Fibroblast of gingiva (primary cell): Measurements from ENCODE around the gene TTC19.
A peak's percentile ranks its signal among the peaks of the same experiment; 100 is the strongest.

ENCODE experiments used
- DNase-seq: peaks from one replicate; pipeline ENCODE4 v3.0.0-alpha.2; 2011; ENCODE audit warnings: low read depth

Gene TTC19, protein sequence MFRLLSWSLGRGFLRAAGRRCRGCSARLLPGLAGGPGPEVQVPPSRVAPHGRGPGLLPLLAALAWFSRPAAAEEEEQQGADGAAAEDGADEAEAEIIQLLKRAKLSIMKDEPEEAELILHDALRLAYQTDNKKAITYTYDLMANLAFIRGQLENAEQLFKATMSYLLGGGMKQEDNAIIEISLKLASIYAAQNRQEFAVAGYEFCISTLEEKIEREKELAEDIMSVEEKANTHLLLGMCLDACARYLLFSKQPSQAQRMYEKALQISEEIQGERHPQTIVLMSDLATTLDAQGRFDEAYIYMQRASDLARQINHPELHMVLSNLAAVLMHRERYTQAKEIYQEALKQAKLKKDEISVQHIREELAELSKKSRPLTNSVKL

DNA sequence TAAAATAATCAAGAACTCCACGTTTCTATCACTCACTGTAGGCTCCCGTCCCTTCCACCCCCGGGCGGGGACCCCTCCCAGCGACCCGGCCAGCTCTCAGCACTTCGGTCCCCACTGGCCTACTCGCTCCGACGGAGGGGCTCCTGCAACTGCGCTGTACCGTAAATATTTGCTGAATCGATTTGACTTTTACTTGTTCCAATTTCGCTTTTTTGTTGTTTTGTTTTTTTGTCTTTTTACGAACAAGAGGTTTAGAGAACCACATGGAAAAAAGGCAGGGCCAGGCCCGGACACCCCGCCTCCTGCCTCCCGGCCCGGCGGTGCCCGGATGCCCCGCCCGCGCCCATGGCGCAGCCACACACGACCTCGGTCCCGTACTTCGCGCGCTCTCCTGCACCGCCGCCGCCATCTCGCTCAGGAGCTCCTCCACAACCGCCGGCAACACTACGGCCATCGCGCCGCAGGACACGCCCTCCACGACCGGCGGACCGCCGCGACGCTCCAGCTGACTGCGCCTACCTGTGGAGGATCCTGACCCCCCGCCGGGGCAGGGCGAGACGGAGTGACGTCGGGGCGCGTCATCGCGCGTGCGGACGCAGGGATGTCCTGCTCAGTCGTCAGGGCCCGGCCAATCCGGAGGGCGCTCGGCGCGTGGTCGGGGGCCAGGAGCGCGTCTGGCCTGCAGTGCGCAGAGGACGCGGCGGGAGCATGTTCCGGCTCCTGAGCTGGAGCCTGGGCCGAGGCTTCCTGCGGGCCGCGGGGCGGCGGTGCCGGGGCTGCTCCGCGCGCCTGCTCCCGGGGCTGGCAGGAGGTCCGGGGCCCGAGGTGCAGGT, at the start of gene TTC19, which contains the start of gene ZSWIM7:
Gene TTC19, plus strand, starts transcription at position 684 of the 833 bp plus-strand sequence. Its CDS starts 25 bp downstream, at position 709.
Gene ZSWIM7, minus strand, starts transcription at position 564 of the 833 bp plus-strand sequence. Its CDS starts 110 bp downstream, at position 454.
- peak; percentile 94 for DNase-seq

DNA sequence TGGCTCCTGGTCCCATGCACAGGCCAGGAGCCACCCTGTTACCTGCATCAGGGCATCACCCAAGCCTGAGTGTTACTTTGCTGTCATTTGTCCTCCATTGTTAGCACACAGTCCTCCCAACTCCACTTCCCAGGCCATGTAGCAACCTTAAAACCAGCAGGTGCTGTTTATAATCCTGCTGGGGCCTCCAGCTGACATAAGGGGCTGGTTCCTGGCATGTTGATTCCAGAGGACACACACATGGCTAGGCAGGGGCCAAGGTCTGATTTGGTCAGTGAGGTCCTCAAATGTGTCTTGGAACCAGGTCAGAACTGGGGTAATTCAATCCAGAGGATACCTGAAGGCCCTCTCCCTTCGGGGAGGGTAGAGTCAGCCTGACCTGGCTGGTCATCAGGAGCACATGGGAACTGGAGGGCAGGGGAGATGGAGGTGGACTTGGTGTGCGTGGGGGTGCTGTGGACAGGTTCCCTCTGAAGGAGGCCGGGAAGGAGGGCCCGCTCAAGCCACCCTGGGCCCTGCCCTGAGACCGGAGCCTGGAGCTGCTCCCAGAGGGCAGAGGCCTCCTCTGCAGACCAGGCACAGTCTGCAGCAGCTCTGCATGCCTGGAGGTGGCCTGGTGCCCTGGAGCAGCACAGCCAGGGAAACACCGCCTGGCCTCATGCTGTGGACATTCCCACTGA, 48.1 kb upstream of the TTC19 start:
- DNase-seq, result no peak

- no peak for DNase-seq
Observed at GRCh38 chr17:15952048-15952532, 47.5 kb upstream of the TTC19 start.

DNA sequence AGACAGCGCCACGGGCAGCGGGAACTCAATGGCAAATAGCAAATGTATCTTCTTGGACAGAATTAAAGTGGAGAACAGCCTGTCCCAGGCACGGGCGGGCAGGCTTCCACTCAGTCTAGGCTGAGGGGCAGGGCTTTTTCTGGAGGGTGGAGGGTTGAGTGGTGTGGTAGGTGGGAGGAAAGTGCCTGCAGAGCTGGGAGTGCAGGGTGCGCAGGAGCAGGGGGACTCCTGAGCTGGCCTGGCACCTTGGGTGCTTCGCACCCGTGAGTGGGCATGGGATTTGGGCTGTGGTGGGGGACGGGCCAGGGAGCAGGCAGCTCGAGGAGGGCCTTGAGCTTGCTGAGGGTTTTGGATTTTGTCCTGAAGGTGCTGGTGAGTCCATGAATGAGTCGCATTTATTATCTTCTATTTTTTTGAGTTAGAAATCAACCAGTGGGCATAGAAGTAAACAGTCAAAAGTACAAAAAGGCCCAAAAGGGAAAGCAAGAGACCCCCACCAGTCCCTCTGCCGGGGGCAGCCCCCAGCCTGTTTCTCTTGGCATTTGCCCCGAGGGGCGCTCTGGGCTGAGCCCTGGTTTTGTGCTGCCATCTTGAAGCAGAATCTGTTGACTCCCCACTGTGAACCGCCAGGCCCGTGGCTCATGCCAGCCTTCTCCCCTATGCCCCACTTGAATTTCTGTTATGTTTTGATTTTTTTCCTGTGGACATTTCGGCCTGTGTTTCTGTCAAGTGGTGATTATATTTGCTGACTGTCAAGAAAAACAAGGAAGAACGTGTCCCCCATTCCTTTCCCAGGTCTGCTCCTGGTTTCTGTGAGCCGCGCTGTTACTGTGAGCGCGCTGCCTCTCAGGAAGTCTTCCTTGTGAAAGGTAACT, 46.5 kb upstream of the TTC19 start:
- no peak for DNase-seq

DNA sequence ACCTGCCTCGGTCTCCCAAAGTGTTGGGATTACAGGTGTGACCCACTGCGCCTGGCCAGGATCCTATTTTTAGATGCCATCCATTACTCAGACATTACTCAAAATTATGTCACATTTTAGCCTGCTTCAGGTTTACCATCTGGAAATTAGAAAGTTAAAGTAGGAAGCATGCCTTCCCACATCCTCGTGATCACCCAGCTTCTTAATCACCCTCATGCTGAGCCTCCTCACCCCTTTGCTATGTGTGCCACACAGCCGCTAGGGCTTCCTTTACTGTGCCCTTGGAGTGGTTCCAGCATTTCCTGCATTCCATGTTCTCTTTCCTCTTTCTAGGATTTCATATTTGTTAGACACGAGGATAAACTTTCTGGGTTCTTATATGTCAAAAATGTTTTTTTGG, 45.4 kb upstream of the TTC19 start:
- DNase-seq, result peak; percentile 87

DNA sequence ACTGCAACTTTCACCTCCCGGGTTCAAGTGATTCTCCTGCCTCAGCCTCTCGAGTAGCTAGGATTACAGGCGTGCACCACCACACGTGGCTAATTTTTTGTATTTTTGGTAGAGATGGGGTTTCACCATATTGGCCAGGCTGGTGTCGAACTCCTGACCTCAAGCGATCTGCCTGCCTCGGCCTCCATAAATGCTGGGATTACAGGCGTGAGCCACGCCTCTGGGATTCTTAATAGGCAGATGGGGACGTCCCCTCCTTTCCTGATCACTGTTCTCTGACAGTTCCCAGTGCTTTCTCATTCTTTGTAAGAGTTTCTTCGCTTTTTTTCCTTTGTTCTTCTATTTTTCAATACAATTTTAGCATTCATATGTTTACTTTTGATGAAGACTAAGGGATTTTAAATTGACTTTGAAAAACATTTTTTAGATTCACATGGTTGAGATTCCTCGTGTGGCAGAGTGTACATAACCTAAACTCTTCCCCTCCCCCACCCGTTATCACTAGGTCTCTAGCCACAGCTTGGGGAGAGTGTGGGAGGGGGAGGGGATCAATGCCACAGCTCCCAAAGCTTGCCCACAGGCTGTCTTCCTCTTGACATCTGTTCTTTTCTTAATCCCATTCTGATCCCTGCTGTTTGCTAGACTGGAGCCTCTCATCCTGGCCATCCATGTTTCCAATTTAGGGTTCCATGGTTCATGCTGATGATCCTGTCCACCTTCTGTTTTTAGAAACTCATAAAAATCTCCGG, 43.7 kb upstream of the TTC19 start:
- DNase-seq, result no peak

DNA sequence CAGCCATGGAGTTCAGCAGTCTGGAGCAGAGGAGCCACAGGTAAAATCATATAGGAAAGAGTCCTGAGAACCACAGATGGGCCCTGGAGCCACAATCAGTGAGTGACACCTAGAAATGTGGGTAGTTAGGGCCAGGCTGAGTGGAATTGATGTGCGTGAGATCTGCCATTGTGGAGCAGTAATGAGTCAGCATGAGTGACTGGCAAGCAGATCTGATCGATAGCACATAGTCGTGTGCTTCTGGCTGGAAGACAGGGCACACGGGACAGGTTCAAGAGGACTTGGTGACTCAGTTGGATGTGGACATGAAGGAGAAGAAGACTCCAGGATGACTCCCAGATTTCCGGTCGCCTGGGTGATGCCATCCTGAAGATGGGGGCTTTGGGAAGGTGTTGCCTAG, 42.4 kb upstream of the TTC19 start:
- no peak for DNase-seq

GRCh38 chr17:15957608-15958307, 41.9 kb upstream of the TTC19 start:
- no peak for DNase-seq

GRCh38 chr17:15958484-15958854, 41.2 kb upstream of the TTC19 start:
- no peak for DNase-seq

GRCh38 chr17:15963670-15964110, 35.9 kb upstream of the TTC19 start:
- DNase-seq, result no peak

- no peak for DNase-seq
Observed at GRCh38 chr17:15965528-15965927, 34.1 kb upstream of the TTC19 start.

DNA sequence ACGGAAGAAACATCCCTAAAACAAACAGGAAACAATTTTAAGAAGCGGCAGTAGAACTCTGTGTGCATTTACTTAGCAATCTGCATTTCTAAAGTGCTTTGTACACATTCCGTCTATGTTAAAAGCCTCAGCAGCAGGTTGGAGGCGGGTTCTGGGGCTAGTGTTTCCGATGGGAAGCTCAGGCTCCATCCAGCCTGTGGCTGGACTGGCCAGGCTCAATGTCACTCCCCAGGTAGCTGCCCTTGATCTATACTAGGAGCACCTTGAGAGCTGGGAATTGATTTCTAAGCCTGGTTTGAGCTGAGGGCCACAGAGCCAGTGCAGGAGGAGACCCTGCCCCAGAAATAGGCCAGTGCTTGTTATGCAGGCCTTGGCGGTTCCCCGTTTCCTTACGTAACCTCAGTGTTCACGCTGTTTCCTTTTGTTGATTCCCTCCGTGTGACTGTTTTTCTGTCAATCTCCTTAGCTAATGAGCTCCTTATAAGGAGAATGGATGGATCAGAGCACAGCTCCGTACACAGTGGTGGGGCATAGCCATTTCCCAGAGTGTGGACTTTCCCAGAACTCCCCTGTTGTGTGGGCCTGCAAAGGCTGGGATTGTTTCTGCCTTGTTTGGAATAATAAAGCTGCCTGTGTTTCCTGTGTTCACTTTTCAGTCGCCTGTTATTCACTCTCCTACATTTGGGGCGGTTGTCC, 33.3 kb upstream of the TTC19 start:
- DNase-seq, result no peak

GRCh38 chr17:15966879-15967248, 32.8 kb upstream of the TTC19 start:
- DNase-seq, result no peak

DNA sequence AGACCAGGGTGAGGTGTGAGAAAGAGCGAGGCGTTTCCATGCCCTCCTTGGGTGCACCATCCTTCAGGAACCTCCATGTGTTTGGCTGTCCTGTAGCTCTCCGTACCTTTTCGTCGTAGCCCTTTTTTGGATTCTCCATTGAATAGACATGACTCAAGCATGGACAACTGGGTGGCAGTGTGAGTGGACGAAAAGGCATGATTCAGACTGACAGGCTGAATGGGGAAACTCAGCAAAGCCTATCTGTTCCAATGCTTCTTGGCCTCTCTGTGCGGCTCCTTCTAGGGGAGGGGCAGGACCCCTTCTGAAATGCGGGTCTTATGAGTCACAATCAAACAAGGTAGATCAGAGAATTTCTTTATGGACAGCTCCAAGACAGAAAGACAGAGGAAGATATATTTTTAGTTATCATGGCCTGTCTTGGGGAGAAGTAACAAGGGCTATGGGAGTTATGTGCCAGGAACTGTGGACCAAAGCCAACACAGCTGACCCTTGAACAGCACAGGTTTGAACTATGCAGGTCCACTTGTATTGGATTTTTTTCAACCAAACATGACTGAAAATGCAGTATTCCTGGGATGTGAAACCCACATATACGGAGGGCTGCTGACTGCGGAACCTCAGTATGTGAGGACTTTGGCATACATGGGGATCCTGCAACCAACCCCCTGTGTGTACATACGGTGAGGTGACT, 31.8 kb upstream of the TTC19 start:
- DNase-seq, result no peak

DNA sequence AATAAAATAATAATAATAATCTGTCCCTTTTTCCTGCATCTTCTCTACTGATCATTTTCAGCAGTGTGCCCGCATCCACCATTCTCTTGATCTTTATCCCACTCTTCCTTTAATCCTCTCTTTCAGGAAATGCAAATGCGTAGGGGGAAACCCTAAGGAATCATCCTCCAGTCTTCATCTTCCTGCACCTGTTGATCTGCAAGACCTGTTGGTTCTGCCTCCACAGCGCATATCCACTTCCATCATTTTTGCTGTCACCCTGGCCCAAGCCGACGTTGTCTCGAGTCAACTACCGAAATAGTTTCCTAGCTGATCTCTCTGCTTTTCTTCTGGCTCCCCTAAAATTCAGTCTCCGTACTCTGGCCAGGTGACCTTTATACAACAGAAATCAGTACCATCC, 30.2 kb upstream of the TTC19 start:
- DNase-seq, result no peak

GRCh38 chr17:15970500-15970899, 29.1 kb upstream of the TTC19 start:
- DNase-seq, result no peak

DNA sequence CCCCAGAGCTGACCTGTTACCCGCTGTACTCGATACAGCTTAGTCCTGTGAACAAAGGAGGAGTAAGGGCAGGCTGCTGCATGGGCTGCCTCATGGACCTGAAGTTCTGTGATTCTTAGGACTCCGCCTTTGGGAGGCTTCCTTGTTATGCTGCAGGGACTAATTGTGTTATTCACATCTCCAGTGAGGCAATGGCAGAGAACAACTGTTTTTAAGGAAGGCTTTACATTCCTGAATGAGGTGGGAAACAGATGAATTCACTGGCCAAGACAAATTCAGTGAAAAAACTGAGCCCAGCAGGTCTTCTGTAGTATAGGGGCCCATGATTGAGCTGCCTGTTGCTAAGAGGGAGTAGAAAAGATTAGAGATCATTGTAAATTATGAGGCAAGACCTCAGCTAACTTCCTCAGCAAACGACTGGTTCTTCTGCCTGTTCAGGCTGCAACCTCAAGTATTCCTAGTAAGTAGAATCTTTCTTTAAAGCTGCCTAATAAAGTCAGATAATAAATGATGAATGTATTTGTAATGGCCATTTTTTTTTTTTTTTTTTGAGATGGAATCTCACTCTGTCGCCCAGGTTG, 28.4 kb upstream of the TTC19 start:
- no peak for DNase-seq

- no peak for DNase-seq
Observed at GRCh38 chr17:15971882-15972281, 27.7 kb upstream of the TTC19 start.
